GM18498 (cell line): ENCODE data around the gene SUN1.
"Not testable (repeated sequence)": the region's sequence is repeated elsewhere in the genome, so short reads cannot be mapped to it uniquely, and the experiment has no call there.

Experiments used
- ATAC-seq: cut with Tn5 transposase; IDR thresholded peaks from one replicate; pipeline ENCODE4 v1.9.1; 2021; ENCODE audit warnings: mild to moderate bottlenecking, moderate library complexity; ENCODE audit not compliant: unreplicated experiment

Gene SUN1

DNA sequence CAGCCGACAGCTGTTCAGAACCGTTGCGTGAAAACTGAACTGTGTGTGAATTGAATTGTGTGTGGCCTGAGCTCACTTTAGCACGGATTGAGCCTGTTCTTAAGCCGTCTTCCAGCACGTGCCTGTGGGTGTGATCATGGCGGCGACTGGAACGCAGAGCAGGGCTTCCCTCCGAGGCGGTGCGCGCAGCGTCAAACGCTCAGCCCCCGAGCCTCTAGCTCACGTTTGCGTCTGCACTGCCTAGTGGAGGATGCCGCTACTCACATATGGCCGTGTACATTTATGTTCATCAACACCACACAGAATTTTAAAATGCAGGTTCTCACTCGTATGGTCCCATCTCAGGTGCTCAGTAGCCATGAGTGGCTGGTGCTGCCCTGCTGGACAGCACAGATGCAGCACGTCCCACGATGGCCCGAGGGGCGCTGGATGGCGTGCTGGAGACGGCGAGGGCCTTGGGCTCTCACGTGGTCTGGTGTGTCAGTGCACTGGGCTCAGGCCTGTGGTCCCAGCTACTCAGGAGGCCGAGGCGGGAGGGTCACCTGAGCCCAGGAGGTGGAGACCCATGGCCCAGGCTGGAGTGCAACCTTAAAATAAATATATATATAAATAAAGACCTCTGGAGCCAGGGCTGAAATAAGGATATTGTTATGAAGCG, 22.0 kb downstream of the SUN1 start:
- ATAC-seq = no peak

DNA sequence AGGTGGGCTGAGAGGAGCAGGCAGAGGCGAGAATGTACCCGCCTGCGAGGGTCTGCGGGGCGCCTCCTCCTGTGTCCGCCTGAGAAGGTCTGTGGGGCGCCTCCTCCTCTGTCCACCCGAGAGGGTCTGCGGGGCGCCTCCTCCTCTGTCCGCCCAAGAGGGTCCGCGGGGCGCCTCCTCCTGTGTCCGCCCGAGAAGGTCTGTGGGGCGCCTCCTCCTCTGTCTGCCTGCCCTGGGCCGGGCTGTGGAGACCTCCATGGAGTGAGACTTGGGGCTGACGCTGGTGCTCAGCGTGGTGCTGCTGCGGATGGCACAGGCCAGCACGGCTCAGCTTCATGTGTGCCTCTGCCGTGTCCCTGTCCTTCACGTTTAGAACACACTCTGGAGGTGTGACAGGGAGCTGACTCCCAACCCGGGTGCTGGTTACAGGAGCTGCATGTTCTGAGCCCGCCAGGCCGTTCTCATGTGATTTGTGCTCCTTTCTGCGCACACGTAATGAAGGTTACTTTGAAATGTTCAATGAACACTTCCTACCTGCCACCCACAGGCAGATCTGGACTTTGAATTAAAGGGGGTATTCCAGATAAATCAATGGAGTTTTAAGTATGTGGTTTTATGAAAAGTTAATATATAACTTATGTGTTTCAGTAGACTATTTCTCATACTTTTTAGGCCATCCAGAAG, 23.6 kb downstream of the SUN1 start:
- ATAC-seq = no peak

DNA sequence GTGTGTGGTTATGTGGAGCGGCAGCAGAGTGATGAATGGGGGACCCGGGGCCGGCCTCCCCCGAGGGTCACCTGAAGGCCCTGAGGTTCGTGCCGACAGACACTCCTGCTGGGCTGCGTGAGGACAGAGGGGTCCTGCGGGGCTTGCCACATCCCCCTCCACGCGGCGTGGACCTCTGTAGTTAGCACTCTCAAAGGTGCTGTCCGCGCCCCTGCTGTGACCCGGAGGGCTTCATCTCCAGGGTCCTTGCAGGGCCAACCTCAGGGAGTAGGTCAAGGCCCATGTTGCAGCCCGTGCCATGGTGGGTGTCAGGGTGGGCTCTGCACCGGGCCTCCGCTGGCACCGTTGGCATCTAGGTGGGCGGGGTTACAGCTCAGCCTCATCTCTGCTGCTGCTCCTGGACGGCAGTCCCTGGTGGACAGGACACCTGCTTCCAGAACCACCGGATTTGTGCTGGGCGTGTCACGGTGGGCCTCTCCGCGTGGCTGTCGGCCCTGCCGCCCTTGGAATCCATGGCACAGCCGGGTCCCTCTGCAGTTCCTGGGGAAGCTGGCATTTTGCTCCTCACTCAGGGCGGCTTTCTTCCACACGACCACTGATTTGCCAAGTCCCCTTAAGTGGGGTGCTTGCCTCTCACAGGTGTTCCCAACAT, 24.3 kb downstream of the SUN1 start:
- no peak for ATAC-seq

DNA sequence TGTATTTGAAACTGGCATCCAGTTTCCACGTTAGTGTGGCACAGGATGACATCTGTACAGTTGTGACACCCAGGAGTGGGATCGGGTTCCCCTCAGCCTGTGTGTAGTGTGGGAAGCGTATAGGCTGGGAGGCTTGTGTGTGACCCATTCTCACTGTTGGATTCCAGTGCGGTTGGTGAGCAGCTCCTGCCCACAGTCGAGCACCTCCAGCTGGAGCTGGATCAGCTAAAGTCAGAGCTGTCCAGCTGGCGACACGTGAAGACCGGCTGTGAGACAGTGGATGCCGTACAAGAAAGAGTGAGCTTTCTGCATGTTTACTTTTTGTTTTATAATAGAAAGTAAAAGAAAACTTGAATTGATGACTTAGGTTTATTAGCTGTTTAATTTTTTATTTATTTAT, 25.4 kb downstream of the SUN1 start:
- no peak for ATAC-seq

DNA sequence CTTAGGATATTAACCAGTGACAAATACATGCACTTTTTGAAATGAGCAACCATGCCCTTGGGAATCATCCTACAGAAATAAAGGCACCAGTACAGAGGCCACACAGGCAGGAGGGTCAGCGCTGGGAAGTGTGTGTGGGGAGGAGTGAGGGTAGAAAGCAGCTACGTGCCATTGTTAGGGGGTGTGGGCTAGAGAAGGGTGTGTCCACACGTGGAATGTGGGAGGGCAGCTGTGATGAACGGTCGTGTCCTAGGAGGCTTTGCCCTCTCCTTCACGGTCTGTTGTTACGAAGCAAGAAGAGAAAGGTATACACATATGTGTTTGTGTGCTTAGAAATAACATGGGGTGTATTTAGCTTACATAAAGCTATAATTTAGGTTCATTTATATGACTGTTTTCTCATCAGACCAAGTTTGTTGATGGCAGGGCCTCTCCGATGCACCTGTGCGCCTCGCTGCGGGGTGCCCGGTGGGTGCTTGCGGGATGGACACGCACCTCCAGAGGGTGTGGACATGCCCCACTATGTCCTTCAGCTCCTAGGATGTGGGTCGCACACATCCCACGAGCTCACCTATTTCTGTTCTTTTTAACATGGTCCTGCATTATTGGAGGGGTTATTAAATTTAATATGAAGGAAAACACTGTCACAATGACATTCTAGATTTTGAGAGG, 27.2 kb downstream of the SUN1 start:
- no peak for ATAC-seq

DNA sequence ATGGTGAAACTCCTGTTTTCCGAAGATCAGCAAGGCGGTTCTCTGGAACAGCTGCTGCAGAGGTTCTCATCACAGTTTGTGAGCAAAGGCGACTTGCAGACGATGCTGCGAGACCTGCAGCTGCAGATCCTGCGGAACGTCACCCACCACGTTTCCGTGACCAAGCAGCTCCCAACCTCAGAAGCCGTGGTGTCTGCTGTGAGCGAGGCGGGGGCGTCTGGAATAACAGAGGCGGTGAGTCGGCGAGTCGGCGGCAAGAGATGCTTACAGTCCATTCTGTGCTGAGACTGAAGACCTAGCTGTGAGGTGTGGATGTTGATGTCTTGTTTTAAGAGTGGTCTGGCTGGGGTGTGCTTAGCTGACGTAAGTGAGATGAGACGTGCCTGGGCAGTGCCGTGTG, 27.9 kb downstream of the SUN1 start:
- no peak for ATAC-seq

DNA sequence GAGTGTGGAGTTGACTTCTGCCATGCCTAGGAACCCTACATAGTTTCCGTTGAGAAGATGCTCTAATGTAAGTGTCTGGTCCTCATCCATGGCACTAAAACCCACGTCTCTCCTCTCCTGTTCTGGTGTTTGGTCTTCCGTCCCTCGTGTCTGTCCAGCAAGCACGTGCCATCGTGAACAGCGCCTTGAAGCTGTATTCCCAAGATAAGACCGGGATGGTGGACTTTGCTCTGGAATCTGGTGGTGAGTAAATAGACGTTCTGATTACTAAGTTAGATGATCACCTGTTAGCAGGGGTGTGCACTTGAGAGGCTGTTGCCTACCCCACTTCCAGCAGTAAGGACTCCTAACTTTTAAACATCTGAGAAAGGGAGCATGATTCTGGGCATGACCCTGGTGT, 28.9 kb downstream of the SUN1 start:
- ATAC-seq = no peak

DNA sequence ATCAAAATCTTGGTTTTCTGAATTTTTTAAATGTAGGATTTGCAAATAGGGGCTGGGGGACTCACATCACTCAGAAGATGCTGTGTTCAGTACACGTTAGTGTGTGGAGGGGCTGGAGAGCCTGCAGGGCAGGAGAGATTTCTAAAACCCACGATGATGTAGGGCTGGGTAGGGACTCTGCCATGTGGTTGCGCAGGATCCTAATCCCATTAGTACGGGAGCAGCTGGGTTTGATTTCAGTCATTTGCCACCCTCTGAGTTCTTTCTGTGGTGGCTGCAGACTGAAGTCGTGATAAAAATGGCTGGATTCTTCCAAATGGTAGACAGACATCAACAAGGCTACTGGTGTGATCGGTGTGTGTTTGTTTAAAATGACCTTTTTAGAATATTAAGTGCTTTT, 29.9 kb downstream of the SUN1 start:
- ATAC-seq = no peak

DNA sequence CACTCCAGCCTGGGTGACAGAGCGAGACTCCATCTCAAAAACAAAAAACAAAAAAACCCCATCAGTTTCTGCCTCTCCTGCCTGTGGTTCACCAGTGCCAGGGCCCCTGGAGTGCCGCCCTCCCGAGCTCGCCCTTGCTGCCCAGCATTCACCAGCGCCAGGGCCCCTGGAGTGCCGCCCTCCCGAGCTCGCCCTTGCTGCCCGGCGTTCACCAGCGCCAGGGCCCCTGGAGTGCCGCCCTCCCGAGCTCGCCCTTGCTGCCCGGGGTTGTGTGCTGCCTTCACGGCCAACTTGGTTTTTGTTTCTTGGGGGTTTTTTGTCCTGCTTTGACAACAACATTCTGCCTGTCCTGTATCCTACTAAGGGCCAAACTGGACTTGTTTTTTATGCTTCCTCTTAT, 30.8 kb downstream of the SUN1 start:
- no peak for ATAC-seq

DNA sequence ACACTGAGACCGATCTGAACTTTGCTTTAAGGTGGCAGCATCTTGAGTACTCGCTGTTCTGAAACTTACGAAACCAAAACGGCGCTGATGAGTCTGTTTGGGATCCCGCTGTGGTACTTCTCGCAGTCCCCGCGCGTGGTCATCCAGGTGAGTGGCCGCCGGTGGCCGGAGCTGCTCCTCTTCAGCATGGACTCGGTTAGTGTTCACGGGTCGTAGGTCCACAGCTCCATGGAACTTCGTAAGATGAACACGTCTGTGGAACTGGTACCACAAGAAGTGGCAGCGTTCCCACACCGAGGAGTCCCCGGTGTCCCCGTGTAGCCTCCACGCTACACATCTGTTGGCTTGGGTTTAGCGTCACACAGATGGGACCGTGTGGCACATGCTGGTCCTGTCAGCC, 33.6 kb downstream of the SUN1 start:
- no peak for ATAC-seq

DNA sequence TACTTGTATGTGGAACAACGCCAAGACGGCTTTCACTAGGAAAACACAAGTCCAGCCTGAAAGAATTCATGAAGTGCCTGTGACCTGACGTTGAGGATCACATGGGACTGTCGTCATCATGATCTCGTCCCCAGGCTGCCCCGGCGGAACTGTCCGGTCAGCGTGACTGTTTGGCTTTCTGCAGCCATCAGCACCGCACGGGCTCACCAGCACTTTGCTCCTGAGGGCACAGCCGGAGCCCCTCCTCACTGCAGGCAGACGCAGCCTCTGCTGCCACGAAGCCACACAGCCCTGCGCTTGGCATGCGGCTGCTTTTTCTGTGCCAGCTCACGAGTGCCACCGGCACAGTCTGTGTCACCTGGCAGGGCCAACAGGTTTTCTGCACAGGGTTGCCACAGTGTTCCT, 34.7 kb downstream of the SUN1 start:
- no peak for ATAC-seq

DNA sequence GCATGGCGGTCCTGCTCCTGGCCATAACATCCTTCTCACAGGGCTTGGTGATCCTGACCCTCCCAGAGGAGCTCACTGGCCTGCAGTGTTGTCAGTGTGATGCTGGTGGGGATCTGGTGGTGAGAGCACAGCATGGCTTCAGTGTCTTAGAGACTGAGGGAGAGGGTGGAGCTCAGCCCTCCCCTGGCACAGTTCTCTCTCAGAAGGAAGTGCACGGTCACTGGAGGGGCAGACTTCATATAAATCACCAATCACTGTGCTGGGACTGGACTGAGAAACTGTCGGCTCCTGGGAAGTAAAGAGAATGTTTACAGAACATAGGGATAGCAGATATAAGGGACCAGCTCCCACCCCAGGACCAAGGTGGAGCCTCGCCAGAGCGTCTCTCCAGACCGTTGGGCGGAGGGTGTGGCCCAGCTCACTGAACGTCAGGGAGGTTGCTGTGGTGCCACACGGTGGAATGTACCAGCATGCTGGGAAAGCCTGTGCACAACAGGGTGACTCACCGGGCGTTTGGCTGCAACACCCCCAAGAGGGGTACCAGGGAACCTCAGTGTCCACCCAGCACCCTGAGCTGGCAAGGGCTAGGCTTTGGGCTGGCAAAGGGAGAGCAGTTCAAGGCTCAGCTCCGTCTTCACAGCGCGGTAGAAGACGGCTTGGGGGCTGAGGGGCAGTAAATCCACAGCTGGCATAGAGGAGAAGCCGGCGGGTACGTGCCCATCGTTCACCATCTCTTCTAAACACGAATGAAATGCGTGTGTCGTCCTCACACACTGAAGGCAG, 35.3 kb downstream of the SUN1 start:
- ATAC-seq = no peak

DNA sequence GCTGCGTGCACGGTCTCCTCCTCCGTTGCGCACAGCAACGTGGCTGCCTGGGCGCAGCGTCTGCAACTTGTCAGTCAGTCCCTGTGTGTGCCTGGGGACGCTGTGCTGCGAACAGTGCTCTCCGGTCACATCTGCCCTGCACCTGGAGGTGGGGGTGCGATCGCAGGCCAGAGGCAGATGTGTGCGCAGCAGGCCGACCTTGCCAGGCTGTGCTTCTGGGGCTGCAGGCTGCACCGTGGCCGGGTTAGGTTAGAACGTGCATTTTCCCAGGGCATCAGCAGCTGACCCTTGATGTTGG, 35.9 kb downstream of the SUN1 start:
- no peak for ATAC-seq

DNA sequence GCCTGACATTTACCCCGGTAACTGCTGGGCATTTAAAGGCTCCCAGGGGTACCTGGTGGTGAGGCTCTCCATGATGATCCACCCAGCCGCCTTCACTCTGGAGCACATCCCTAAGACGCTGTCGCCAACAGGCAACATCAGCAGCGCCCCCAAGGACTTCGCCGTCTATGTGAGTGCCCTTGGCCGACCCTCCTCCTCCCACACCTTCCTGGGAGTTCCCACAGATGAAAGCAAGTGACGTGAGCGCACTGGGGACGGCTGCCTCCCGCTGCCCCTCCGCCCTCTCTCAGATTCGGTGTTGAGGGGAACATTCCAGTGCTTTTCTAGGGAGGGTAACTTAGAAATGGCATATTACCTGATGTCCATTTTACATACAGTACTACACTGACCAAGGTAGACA, 37.1 kb downstream of the SUN1 start:
- ATAC-seq = no peak

DNA sequence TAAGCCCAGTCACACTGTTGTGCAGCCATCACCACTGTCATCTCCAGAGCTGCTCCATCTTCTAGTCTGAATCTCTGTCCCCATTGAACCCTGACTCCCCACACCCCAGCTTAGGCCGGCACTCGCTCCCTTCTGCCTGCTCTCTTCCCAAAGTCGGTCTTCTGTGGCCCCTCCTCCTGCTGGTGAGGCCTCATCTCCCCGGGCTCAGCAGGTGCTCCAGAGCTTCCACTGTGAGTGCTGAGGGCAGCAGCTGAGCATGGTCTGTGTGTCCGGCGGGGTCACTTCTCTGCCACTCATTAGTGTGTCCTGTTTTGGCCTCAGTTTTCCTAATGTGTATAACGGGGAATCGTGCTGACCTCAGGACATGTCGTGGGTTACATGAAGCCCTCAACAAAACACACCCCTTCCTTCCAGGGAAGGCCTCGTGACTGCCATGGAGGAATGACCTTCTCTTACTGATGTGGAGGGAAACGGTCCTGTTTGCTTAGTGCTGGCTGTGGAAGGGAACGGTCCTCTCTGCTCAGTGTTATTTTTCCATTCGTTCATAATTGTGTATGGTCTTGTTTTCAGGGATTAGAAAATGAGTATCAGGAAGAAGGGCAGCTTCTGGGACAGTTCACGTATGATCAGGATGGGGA, 39.7 kb downstream of the SUN1 start:
- no peak for ATAC-seq

DNA sequence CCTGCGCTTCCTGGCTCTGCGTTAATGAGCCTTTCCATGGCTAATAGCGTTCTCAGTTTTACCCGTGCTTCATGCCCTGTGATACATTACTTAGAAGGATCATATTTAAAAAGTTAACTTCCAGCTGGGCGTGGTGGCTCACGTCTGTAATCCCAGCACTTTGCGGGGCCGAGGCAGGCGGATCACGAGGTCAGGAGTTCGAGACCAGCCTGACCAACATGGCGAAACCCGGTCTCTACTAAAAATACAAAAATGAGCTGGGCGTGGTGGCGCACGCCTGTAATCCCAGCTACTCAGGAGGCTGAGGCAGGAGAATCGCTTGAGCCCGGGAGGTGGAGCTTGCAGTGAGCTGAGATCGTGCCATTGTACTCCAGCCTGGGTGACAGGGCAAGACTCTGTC, 40.4 kb downstream of the SUN1 start:
- ATAC-seq = not testable (repeated sequence)

DNA sequence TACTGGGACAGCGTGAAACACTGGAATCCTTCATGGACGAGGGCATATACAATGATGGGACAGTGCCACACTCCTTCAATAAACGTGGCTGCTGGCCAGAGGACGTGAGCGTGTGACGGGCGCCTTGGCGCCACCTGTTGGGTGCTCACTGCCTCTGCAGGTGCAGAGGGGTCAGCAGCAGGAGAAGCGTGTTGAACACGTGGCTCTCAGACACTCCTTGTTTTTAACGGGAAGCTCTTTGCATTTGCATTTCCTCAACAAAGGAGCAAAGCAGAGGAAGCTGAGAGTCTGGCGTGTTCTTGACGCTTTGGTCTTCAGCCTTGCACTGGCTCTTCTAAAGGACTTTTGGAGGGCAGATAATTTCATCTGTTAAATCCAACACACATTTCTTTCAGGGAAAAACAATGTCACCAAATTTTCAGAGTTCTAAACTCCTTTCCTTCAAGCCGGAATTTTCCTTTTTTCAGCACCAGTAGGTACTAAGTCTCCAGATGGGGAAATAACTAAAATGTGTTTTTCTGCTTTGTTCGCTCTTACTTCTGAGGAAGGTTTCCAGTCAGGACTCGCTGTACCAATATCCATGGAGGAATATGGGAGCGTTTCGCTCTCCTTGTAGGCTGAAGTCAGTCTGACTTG, 41.2 kb downstream of the SUN1 start:
- ATAC-seq = no peak

DNA sequence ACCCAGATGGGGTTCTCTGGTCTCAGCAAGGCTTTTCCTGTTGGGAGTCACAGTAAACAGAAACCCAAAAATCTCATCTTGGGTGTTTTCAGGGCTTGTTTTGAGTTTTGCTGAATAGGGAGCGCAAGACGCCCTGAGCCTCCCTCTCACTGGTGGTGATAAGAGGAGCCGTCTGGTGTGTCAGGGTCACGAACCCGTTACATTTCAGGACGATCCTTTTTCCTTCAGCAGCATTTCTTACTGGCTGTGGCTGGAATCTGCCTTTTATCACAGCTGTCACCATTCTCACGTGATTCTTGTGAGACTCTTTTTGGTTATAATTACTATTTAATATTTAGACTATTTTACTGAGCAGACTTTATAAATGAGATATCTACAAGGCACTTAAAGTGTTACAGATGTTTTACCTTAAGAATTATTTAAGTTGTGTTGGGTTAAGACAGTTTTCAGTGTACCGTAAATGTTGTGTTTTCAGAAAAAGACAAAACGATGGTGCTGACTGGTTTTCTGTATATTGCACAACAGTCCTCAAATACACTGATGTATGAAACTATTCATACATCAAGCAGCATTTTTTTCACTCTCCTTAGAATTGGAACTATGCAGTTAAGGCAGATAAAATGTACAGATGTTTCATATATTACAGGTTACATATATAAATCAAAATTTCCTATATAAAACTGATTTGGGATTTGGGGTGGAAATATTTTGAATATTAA, 41.9 kb downstream of the SUN1 start:
- ATAC-seq = no peak

DNA sequence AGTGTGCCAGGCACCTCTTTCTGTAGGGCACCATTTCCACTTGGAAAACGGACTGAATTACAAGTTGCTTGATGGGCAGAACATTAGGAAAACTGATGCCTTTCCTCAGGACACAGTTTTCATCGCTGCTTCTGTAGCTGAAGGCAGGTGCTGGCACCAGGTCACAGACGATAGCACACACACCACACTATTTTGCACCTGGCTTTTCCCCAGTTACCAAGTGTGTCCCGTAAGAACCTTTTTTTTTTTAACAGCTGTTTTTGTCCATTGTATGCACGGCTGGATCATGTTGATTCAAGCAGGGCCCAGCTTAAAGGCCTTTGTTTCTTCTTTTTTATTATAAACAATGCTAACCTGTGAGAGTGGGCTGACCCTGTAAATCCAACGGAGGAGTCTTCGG, 42.8 kb downstream of the SUN1 start:
- ATAC-seq = no peak
